ENCODE results near the gene OBSCN.

GRCh38 chr1:228373004-228373680 lies 165.3 kb downstream of the OBSCN start:
- no peak for TF ChIP-seq CTCF (conservative IDR thresholded peaks at IDR 0.05; ENCODE audit: low read length)
- TF ChIP-seq EZH2phosphoT487 (IDR thresholded peaks at IDR 0.05; ENCODE audit: borderline replicate concordance, low read depth, low read length): no peak

Data from OCI-LY7 (cell line).